GM18498 (cell line): Measurements from ENCODE around the gene FBXW2.
A peak's percentile ranks its signal among the peaks of the same experiment; 100 is the strongest.
"Not testable (repeated sequence)": the region's sequence is repeated elsewhere in the genome, so short reads cannot be mapped to it uniquely, and the experiment has no call there.

ENCODE experiments used
- ATAC-seq: cut with Tn5 transposase; IDR thresholded peaks from one replicate; pipeline ENCODE4 v1.9.1; 2021; ENCODE audit warnings: mild to moderate bottlenecking, moderate library complexity; ENCODE audit not compliant: unreplicated experiment

Gene FBXW2

GRCh38 chr9:120779227-120779626 lies 14.0 kb downstream of the FBXW2 start:
- no peak for ATAC-seq

- no peak for ATAC-seq
These were observed 14.5 kb downstream of the FBXW2 start for GRCh38 chr9:120778758-120779157.

- ATAC-seq, result no peak
These were observed 16.0 kb downstream of the FBXW2 start for GRCh38 chr9:120777229-120777628.

- no peak for ATAC-seq
These were observed 16.4 kb downstream of the FBXW2 start for GRCh38 chr9:120776788-120777187.

- no peak for ATAC-seq
These were observed 17.4 kb downstream of the FBXW2 start for GRCh38 chr9:120775859-120776258.

GRCh38 chr9:120774719-120775118 lies 18.5 kb downstream of the FBXW2 start:
- ATAC-seq, result no peak

- no peak for ATAC-seq
These were observed 20.0 kb downstream of the FBXW2 start for GRCh38 chr9:120773256-120773655.

GRCh38 chr9:120770931-120771330 lies 22.3 kb downstream of the FBXW2 start:
- ATAC-seq, result no peak

- no peak for ATAC-seq
These were observed 24.3 kb downstream of the FBXW2 start for GRCh38 chr9:120768886-120769285.

- no peak for ATAC-seq
These were observed 25.0 kb downstream of the FBXW2 start for GRCh38 chr9:120768247-120768646.

GRCh38 chr9:120767451-120767850 lies 25.8 kb downstream of the FBXW2 start:
- ATAC-seq, result no peak

GRCh38 chr9:120765910-120766425 lies 27.2 kb downstream of the FBXW2 start:
- ATAC-seq, result no peak

GRCh38 chr9:120764476-120764875 lies 28.7 kb downstream of the FBXW2 start:
- ATAC-seq, result no peak

GRCh38 chr9:120761006-120761405 lies 32.2 kb downstream of the FBXW2 start:
- no peak for ATAC-seq

GRCh38 chr9:120759755-120760400 lies 33.3 kb downstream of the FBXW2 start:
- ATAC-seq, result no peak

- no peak for ATAC-seq
These were observed 34.7 kb downstream of the FBXW2 start for GRCh38 chr9:120758544-120758943.

GRCh38 chr9:120757026-120757913 lies 35.9 kb downstream of the FBXW2 start:
- no peak for ATAC-seq

- no peak for ATAC-seq
These were observed 36.7 kb downstream of the FBXW2 start for GRCh38 chr9:120756531-120756930.

GRCh38 chr9:120755810-120756434 lies 37.3 kb downstream of the FBXW2 start:
- ATAC-seq, result peak; percentile 56

GRCh38 chr9:120755044-120755443 lies 38.2 kb downstream of the FBXW2 start:
- ATAC-seq, result peak; percentile 88

GRCh38 chr9:120750421-120750820 lies 42.8 kb downstream of the FBXW2 start:
- no peak for ATAC-seq

- not testable (repeated sequence) for ATAC-seq
These were observed 46.9 kb downstream of the FBXW2 start for GRCh38 chr9:120746366-120746765.
